ENCODE data around the gene TLE2. TPM values are rescaled to one million over a fixed set of nuclear protein-coding genes. Genes with fewer than 3 reads are reported as not detected.

TLE2 gene
- total RNA-seq, 4 donors from 2014 or later, result 5.4 to 22.7 (median 7.6) TPM

- peak overlapping the region; percentile 75 to 92 (median 88) for H3K27ac ChIP-seq
- WGBS, 2 donors, result 11 to 13% methylated on average over 19 to 24 of the region's 28 CpGs
- intact Hi-C loops (cut with DNase I), result no loop called here
- H3K9me3 ChIP-seq, result no peaks in the 10 kb centered on the region
- peaks cover 15 to 44% (median 28%) of the 10 kb centered on the region in 3 donors for H3K4me1 ChIP-seq
- H3K27me3 ChIP-seq, result no peaks in the 10 kb centered on the region
- DNase-seq, result no peak
- peaks cover 0 to 3% (median 0%) of the 10 kb centered on the region in 3 donors for H3K36me3 ChIP-seq
- TF ChIP-seq CTCF (IDR thresholded peaks at IDR 0.05) (no peak), POLR2A (IDR thresholded peaks at IDR 0.05) (peak in 1 of 4 donors; percentile 31)
- H3K4me3 ChIP-seq, result peak overlapping the region; percentile 19 to 70 (median 48)
These were observed 18.6 kb upstream of the TLE2 start for GRCh38 chr19:3047496-3048189.

- Histone ChIP-seq H3K36me3 (no peaks in the 10 kb centered on the region), H3K27me3 (peaks cover 0 to under 1% (median 0%) of the 10 kb centered on the region in 4 donors), H3K4me1 (peaks cover 16 to 50% (median 28%) of the 10 kb centered on the region in 3 donors), H3K9me3 (no peaks in the 10 kb centered on the region), H3K27ac (peak overlapping the region; percentile 75 to 92 (median 88)), H3K4me3 (peak overlapping the region; percentile 19 to 70 (median 48))
- WGBS, 2 donors, result 13 to 31% methylated on average over 2 to 7 of the region's 47 CpGs
- intact Hi-C loops (cut with DNase I), result no loop called here
- TF ChIP-seq CTCF (IDR thresholded peaks at IDR 0.05), result no peak
- no peak for TF ChIP-seq POLR2A (IDR thresholded peaks at IDR 0.05)
- no peak for DNase-seq
These were observed 17.8 kb upstream of the TLE2 start for GRCh38 chr19:3046698-3047495.

GRCh38 chr19:3045885-3046697 is 17.0 kb upstream of the TLE2 start:
- peaks cover 0 to 3% (median 0%) of the 10 kb centered on the region in 4 donors for H3K27me3 ChIP-seq
- TF ChIP-seq POLR2A (IDR thresholded peaks at IDR 0.05) (no peak), CTCF (IDR thresholded peaks at IDR 0.05) (no peak)
- no peaks in the 10 kb centered on the region for H3K36me3 ChIP-seq
- H3K9me3 ChIP-seq, result no peaks in the 10 kb centered on the region
- peak overlapping the region in 1 of 4 donors; percentile 70 for H3K4me3 ChIP-seq
- intact Hi-C loops (cut with DNase I), result no loop called here
- DNase-seq, result no peak
- WGBS, 2 donors, result 25 to 57% methylated on average over 5 to 7 of the region's 16 CpGs
- peak overlapping the region in 3 of 4 donors; percentile 85 to 92 (median 90) for H3K27ac ChIP-seq
- peaks cover 15 to 49% (median 24%) of the 10 kb centered on the region in 3 donors for H3K4me1 ChIP-seq

- no peak for DNase-seq
- Histone ChIP-seq H3K27ac (peak overlapping the region in 1 of 4 donors; percentile 90), H3K27me3 (peaks cover 0 to 3% (median 0%) of the 10 kb centered on the region in 4 donors), H3K4me1 (peaks cover 13 to 42% (median 21%) of the 10 kb centered on the region in 3 donors), H3K9me3 (no peaks in the 10 kb centered on the region), H3K4me3 (no peak overlapping the region), H3K36me3 (no peaks in the 10 kb centered on the region)
- no peak for TF ChIP-seq CTCF (IDR thresholded peaks at IDR 0.05)
- no peak for TF ChIP-seq POLR2A (IDR thresholded peaks at IDR 0.05)
- 75 to 81% methylated on average over 4 to 5 of the region's 6 CpGs for WGBS, 2 donors
- intact Hi-C loops (cut with DNase I), result no loop called here
These were observed 16.1 kb upstream of the TLE2 start for GRCh38 chr19:3045191-3045590.
